Mesothelial cell of epicardium (in vitro differentiated cells): Measurements from ENCODE around the gene RSBN1. TPM values are rescaled to one million over a fixed set of nuclear protein-coding genes. Genes with fewer than 3 reads are reported as not detected.

Experiments used
- DNase-seq, 2 experiments: peaks; one replicate each; pipeline ENCODE4 v3.0.0; 2021; ENCODE audit warnings: low spot score in 2 of 2; ENCODE audit not compliant: unreplicated experiment in 2 of 2
- H3K27ac Mint-ChIP-seq: 2 replicates; pipeline ENCODE4 v1.8.0; 2021; ENCODE audit warnings: mixed read lengths
- H3K27me3 Mint-ChIP-seq: 2 replicates; pipeline ENCODE4 v1.8.0; 2021; ENCODE audit warnings: low read depth, mixed read lengths
- H3K36me3 Mint-ChIP-seq: 2 replicates; pipeline ENCODE4 v1.8.0; 2021; ENCODE audit warnings: mixed read lengths
- H3K4me1 Mint-ChIP-seq: 2 replicates; pipeline ENCODE4 v1.8.0; 2021; ENCODE audit warnings: mixed read lengths
- H3K4me3 Mint-ChIP-seq: 2 replicates; pipeline ENCODE4 v1.8.0; 2021; ENCODE audit warnings: mild to moderate bottlenecking, moderate library complexity, mixed read lengths
- H3K9me3 Mint-ChIP-seq: 2 replicates; pipeline ENCODE4 v1.8.0; 2021; ENCODE audit warnings: mixed read lengths
- total RNA-seq: library from RNA; stranded (reverse); gene quantifications from 3 replicates; pipeline ENCODE4 v1.2.1, GENCODE V29; 2021
- TF ChIP-seq, protein P1 (sequence below): fragments of 200-600 bp; sonication (generic); IDR thresholded peaks from one replicate; pipeline ENCODE4 v1.5.0; 2021; ENCODE audit warnings: antibody characterized with exemption; ENCODE audit not compliant: unreplicated experiment

Gene RSBN1
- total RNA-seq, 1 donor from 2014 or later, result 23.7 TPM

DNA sequence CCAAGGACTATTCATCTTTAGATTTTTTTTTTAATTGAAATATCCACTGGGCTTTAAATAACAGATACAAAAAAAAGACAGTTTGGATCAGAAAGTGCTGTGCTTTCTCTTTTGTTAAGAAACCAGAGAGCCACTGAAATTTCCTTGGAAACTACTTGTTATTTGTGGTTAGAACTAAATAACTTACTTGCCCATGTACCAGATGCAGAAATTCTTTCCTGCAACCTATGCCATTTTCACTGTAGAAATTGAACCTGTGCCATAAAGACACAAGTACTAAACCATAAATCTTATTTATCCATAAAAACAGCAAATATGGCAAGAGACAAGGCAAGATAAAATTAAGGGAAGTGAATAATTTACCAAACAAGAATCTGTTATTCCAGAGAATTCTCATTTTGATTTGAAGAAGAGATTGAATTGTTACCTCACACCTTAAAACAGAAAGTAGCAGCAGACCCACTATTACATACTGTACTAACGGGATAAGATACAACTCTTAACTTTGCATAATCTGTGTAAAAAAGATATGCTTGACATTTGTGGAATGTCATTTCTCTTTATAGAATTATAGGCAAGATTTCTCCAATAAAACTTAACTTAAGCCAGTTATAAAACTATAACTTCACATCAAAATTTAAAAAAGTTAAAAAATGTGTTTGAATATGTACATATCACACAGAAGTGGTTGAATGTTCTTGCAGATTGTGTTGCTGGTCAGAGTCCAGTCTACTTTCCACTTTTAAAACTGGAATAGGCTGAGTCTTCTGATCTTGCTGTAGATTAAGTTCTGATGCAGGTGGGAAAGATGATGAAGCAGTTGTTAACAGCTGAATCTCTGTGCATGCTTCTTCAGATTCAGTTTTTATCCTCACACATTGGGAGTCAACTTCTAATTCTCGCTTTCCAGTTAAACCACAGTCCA is 46.7 kb downstream of the RSBN1 start:
- no peak for DNase-seq
- Mint-ChIP-seq H3K36me3 (peaks cover 15% of the 10 kb centered on the region), H3K9me3 (no peaks in the 10 kb centered on the region), H3K4me3 (no peak overlapping the region), H3K27me3 (no peaks in the 10 kb centered on the region), H3K4me1 (no peaks in the 10 kb centered on the region), H3K27ac (no peak overlapping the region)
- TF ChIP-seq, protein P1, sequence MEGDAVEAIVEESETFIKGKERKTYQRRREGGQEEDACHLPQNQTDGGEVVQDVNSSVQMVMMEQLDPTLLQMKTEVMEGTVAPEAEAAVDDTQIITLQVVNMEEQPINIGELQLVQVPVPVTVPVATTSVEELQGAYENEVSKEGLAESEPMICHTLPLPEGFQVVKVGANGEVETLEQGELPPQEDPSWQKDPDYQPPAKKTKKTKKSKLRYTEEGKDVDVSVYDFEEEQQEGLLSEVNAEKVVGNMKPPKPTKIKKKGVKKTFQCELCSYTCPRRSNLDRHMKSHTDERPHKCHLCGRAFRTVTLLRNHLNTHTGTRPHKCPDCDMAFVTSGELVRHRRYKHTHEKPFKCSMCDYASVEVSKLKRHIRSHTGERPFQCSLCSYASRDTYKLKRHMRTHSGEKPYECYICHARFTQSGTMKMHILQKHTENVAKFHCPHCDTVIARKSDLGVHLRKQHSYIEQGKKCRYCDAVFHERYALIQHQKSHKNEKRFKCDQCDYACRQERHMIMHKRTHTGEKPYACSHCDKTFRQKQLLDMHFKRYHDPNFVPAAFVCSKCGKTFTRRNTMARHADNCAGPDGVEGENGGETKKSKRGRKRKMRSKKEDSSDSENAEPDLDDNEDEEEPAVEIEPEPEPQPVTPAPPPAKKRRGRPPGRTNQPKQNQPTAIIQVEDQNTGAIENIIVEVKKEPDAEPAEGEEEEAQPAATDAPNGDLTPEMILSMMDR, result no peak

DNA sequence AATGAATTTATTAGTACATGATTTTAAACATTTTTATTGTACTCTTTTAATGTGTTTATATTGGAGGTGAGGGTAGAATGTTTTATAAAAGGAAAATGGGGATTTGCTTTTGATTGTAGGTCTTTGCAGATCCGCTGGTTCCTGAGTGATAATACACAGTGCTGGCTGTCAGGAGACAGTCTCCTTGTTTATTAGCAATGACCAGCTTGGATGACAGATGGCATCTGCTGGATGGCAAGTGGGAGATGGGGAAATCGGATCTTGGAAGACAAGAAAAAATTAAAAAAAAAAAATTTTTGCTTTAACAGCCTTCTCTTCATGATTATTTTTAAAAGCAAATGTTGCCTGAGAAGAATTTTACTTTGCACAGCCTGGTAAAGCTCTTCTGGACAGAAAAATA is 48.6 kb downstream of the RSBN1 start:
- no peak overlapping the region for H3K27ac Mint-ChIP-seq
- no peaks in the 10 kb centered on the region for H3K9me3 Mint-ChIP-seq
- peaks cover 15% of the 10 kb centered on the region for H3K36me3 Mint-ChIP-seq
- TF ChIP-seq, protein P1, result no peak
- DNase-seq, result no peak
- H3K27me3 Mint-ChIP-seq, result no peaks in the 10 kb centered on the region
- H3K4me1 Mint-ChIP-seq, result peaks cover 2% of the 10 kb centered on the region
- H3K4me3 Mint-ChIP-seq, result no peak overlapping the region

DNA sequence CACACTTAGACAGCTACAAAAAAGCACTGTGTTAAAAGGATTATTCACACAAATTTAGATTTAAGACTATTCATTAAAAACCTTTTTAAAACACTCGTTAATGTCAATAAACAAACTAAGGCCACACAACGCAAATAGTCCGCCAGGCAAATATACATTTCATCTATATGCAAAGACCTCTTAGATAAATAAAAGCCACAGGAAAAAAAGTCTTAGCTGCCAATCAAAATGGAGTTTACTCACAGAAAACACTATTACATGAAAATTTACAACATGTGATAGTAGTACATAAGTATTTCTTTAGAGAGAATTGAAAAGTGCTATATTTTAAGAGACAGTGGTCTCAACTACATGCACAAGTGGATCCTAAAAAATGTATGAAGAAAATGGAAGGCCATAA is 50.3 kb downstream of the RSBN1 start:
- Mint-ChIP-seq H3K27me3 (no peaks in the 10 kb centered on the region), H3K4me3 (no peak overlapping the region), H3K4me1 (peaks cover 11% of the 10 kb centered on the region), H3K9me3 (no peaks in the 10 kb centered on the region), H3K27ac (no peak overlapping the region), H3K36me3 (peaks cover 7% of the 10 kb centered on the region)
- TF ChIP-seq, protein P1, result no peak
- no peak for DNase-seq

DNA sequence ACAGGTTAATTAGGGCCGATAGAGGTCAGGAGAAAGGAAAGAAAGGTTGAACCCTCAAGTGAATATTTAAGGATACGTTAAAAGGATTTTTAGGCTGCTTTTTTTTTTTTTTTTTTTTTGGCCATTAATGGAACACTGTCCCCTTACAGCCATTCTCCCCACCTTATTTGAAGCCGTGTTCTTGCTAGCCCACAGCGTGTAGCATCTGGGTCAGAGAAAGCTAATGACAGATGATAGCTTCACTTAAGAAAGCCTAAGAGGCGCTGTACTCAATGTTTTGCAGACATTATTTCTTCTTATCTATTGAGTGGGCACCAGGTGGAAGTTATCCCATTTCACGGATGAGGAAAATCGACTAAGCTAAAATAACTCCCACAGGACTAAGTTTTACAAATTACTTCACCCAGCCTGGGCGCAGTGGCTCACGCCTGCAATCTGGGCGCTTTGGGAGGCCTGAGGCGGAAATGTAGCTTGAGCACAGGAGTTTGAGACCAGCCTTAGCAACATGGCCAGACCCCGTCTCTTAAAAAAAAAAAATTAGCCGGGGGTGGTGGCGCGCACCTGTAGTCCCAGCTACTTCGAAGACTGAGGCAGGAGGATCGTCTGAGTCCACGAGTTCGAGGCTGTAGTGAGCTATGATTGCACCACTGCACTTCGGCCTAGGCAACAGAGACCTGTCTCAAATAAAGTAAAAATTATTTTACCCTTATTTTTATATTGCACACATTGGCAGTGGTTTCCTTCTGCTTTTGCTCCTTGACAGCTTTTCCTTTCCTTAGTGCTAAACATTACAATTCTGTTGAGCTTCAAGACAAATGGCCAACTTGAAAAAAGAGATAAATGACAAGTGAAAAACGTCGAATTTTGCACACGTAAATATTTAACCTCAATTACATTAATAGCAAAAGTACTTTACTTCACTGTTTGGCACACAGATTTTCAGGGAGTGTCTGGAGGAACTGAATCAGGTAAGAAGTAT is 51.9 kb downstream of the RSBN1 start:
- Mint-ChIP-seq H3K27me3 (no peaks in the 10 kb centered on the region), H3K27ac (peak overlapping the region; percentile 98), H3K9me3 (no peaks in the 10 kb centered on the region), H3K36me3 (peaks cover 8% of the 10 kb centered on the region), H3K4me3 (peak overlapping the region; percentile 94), H3K4me1 (peaks cover 13% of the 10 kb centered on the region)
- TF ChIP-seq, protein P1, result no peak
- DNase-seq, result no peak

DNA sequence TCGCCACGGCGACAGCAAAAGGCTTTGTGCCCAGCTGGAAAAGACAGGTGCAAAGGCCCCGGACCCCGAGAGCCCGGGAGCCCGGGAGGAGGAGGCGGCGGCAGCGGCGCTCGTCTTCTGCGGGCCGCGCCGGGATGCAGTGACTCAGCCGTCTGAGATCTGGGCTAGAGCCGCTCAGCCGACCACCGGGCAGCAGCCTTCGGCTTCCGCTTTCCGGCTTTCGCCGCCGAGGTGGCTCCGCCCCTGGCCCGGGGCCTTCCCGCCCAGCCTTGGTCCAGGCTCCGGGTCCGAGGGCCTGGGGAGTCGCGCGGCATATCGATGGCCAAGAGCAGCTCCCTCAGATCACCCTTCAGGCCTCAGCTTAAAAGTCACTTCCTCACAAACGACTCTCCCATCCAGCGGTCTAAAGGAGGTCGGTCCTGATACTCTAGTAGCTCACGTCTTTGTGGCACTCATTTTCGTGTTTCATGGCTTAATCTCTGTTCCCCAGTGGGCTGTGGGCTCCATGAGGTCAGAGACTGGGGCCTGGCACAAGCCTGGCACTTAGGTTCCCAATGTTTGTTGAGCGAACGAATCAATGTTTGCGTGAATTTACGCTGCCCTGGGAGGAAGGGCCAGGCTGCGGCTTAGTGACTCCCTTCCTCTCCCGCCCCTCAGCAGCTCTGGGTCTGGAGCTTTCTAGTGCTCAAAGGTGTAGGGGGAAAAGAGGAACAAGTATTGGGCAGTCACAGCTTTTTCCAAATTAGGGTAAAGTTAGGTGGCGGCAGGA is 52.8 kb downstream of the RSBN1 start, which contains the start of gene PHTF1:
Gene PHTF1, minus strand, starts transcription at position 154 of the 769 bp plus-strand sequence. CDS start 783 bp downstream, outside the sequence.
- Mint-ChIP-seq H3K4me3 (peak within 1 kb of the TSS; percentile 94), H3K27me3 (no peaks in the 10 kb centered on the region), H3K9me3 (no peaks in the 10 kb centered on the region), H3K36me3 (peaks cover 7% of the 10 kb centered on the region), H3K27ac (peak within 1 kb of the TSS; percentile 98), H3K4me1 (peaks cover 13% of the 10 kb centered on the region)
- DNase-seq, result peak; percentile 43 to 71
- TF ChIP-seq, protein P1, result no peak
